Activated CD8-positive, alpha-beta T cell treated with anti-CD3 and anti-CD28 coated beads for 36 hours (primary cell): Measurements from ENCODE around the gene HOOK1. TPM values are rescaled to one million over a fixed set of nuclear protein-coding genes. Genes with fewer than 3 reads are reported as not detected.

ENCODE experiments used
- ATAC-seq: fragments of 200-7000 bp; cut with Tn5 transposase; one replicate; pipeline ENCODE4 v1.10.0; 2021; ENCODE audit warnings: mild to moderate bottlenecking, moderate library complexity
- CTCF ChIA-PET: fragments of 350-600 bp; sonication (Branson Sonifier 250); formaldehyde crosslinking; loops from one replicate; lab custom pipeline; 2021; ENCODE audit warnings: antibody characterized with exemption; lab: Charles Lee
- POLR2A ChIA-PET: fragments of 350-600 bp; sonication (Branson Sonifier 250); formaldehyde crosslinking; loops from one replicate; lab custom pipeline; 2021; ENCODE audit warnings: antibody characterized with exemption; lab: Charles Lee
- DNase-seq: peaks from one replicate; pipeline ENCODE4 v3.0.0-alpha.2; 2020
- H3K27ac Mint-ChIP-seq: one replicate; pipeline ENCODE4 v1.8.0; 2021; ENCODE audit warnings: mild to moderate bottlenecking, mixed read lengths
- H3K27me3 Mint-ChIP-seq: one replicate; pipeline ENCODE4 v1.8.0; 2021; ENCODE audit warnings: mixed read lengths
- H3K36me3 Mint-ChIP-seq: one replicate; pipeline ENCODE4 v1.8.0; 2021; ENCODE audit warnings: low read depth, mixed read lengths
- H3K4me1 Mint-ChIP-seq: one replicate; pipeline ENCODE4 v1.8.0; 2021; ENCODE audit warnings: low read depth, mixed read lengths
- H3K4me3 Mint-ChIP-seq: one replicate; pipeline ENCODE4 v1.8.0; 2021; ENCODE audit warnings: mild to moderate bottlenecking, moderate library complexity, mixed read lengths
- H3K9me3 Mint-ChIP-seq: one replicate; pipeline ENCODE4 v1.8.0; 2021; ENCODE audit warnings: mixed read lengths
- CTCF ChIP-seq: fragments of 200-600 bp; IDR thresholded peaks from one replicate; pipeline ENCODE4 v1.8.0; 2022; ENCODE audit warnings: antibody characterized with exemption, mild to moderate bottlenecking
- intact Hi-C: fragments of 100-400 bp; cut with micrococcal nuclease; formaldehyde crosslinking; loops from one replicate; pipeline ENCODE4 v1.10.0; 2022
- total RNA-seq, 2 experiments: library from RNA; stranded (reverse); gene quantifications; one replicate each; pipeline ENCODE4 v1.2.3, GENCODE V29; 2021

The HOOK1 gene
- total RNA-seq, 2 experiments from 2014 or later: 13.3 to 15.9 TPM

DNA sequence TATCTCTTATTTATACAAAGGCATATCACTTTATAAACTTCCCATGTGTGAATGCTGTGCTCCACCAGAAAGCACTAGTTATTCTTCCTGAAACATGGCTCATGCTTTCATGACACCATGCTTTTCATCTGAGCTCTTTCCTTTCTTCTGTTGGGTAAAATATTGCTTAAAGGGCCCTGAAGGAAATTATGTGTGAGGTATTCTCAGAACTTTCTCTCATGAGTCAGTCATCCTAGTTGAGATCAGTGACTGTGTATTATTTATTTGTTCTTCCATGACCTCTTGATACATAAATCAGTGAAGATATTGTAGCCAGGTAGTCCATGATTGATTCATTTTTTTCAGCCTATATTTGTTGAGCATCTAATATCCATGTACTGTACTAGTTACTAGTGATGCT, 57.0 kb downstream of the HOOK1 start:
- ChIA-PET POLR2A (interaction anchor here (0.6 kb wide), 1 partner anchor 15 kb away, joined by 3 read pairs; no protein-coding TSS in a partner anchor), CTCF (no interaction called here)
- Mint-ChIP-seq H3K27me3 (no peaks in the 10 kb centered on the region), H3K4me3 (no peak overlapping the region), H3K4me1 (no peaks in the 10 kb centered on the region), H3K27ac (no peak overlapping the region), H3K36me3 (peaks cover 21% of the 10 kb centered on the region), H3K9me3 (peaks cover 1% of the 10 kb centered on the region)
- ATAC-seq (no peak), DNase-seq (no peak)
- no peak for TF ChIP-seq CTCF
- intact Hi-C loops: no loop called here

- peaks cover 16% of the 10 kb centered on the region for H3K36me3 Mint-ChIP-seq
- DNase-seq: no peak
- ChIA-PET POLR2A (no interaction called here), CTCF (interaction anchor here (6.3 kb wide), 1 partner anchor 67 kb away, joined by 131 read pairs; no protein-coding TSS in a partner anchor)
- H3K9me3 Mint-ChIP-seq: peaks cover 6% of the 10 kb centered on the region
- H3K27ac Mint-ChIP-seq: no peak overlapping the region
- no peak for TF ChIP-seq CTCF
- H3K27me3 Mint-ChIP-seq: no peaks in the 10 kb centered on the region
- peaks cover 2% of the 10 kb centered on the region for H3K4me1 Mint-ChIP-seq
- intact Hi-C loops: no loop called here
- no peak overlapping the region for H3K4me3 Mint-ChIP-seq
- ATAC-seq: no peak
Measured at GRCh38 chr1:59877108-59877682, 62.4 kb downstream of the HOOK1 start.

GRCh38 chr1:59878370-59878769, 63.6 kb downstream of the HOOK1 start:
- Mint-ChIP-seq H3K9me3 (peaks cover 6% of the 10 kb centered on the region), H3K36me3 (peaks cover 13% of the 10 kb centered on the region), H3K27me3 (no peaks in the 10 kb centered on the region), H3K27ac (no peak overlapping the region), H3K4me3 (no peak overlapping the region), H3K4me1 (peaks cover 2% of the 10 kb centered on the region)
- no peak for ATAC-seq
- intact Hi-C loops: no loop called here
- no peak for DNase-seq
- CTCF ChIA-PET: interaction anchor here (1.2 to 6.3 kb wide), 4 partner anchors 10 to 72 kb away, joined by 4 to 131 read pairs (median 14); no protein-coding TSS in a partner anchor
- POLR2A ChIA-PET: interaction anchor here (0.9 kb wide), 1 partner anchor 61 kb away, joined by 3 read pairs; no protein-coding TSS in a partner anchor
- TF ChIP-seq CTCF: no peak

- ChIA-PET POLR2A (no interaction called here), CTCF (interaction anchor here (0.9 to 6.3 kb wide), 7 partner anchors 9 to 71 kb away, joined by 3 to 131 read pairs (median 4); no protein-coding TSS in a partner anchor)
- no peaks in the 10 kb centered on the region for H3K27me3 Mint-ChIP-seq
- H3K4me1 Mint-ChIP-seq: peaks cover 2% of the 10 kb centered on the region
- TF ChIP-seq CTCF: peak; percentile 28
- H3K4me3 Mint-ChIP-seq: no peak overlapping the region
- DNase-seq (peak; percentile 81), ATAC-seq (peak; percentile 74)
- no peak overlapping the region for H3K27ac Mint-ChIP-seq
- intact Hi-C loops: loop anchor here (1.0 kb wide), 1 partner anchor 68 kb away; no protein-coding TSS in a partner anchor
- peaks cover 10% of the 10 kb centered on the region for H3K36me3 Mint-ChIP-seq
- H3K9me3 Mint-ChIP-seq: peaks cover 6% of the 10 kb centered on the region
Measured at GRCh38 chr1:59879574-59879973, 64.8 kb downstream of the HOOK1 start.

- Mint-ChIP-seq H3K4me1 (peaks cover 2% of the 10 kb centered on the region), H3K4me3 (no peak overlapping the region), H3K9me3 (peaks cover 6% of the 10 kb centered on the region), H3K27me3 (no peaks in the 10 kb centered on the region), H3K27ac (no peak overlapping the region), H3K36me3 (peaks cover 10% of the 10 kb centered on the region)
- DNase-seq (no peak), ATAC-seq (no peak)
- TF ChIP-seq CTCF: no peak
- POLR2A ChIA-PET: no interaction called here
- CTCF ChIA-PET: interaction anchor here (1.0 to 6.3 kb wide), 6 partner anchors 11 to 70 kb away, joined by 3 to 131 read pairs (median 7); no protein-coding TSS in a partner anchor
- intact Hi-C loops: loop anchor here (1.0 kb wide), 1 partner anchor 67 kb away; no protein-coding TSS in a partner anchor
Measured at GRCh38 chr1:59879996-59880505, 65.3 kb downstream of the HOOK1 start.
